Activated naive CD8-positive, alpha-beta T cell treated with anti-CD3 and anti-CD28 coated beads, Interleukin-2, amount 10 ng/mL, durations not matched to agents 7 days and 5 days (primary cell): ENCODE results near the gene DAPK1. TPM values are rescaled to one million over a fixed set of nuclear protein-coding genes. Genes with fewer than 3 reads are reported as not detected.

Experiments
- ATAC-seq: fragments of 150-1000 bp; cut with Tn5 transposase; one replicate; pipeline ENCODE4 v1.10.0; 2021; ENCODE audit warnings: low read depth, moderate library complexity
- POLR2A ChIA-PET: fragments of 350-600 bp; sonication (Branson Sonifier 250); formaldehyde crosslinking; loops from one replicate; lab custom pipeline; 2021; ENCODE audit warnings: antibody characterized with exemption; lab: Charles Lee
- DNase-seq: peaks from one replicate; pipeline ENCODE4 v3.0.0; 2021
- H3K27ac Mint-ChIP-seq: one replicate; pipeline ENCODE4 v1.8.0; 2022; ENCODE audit warnings: mild to moderate bottlenecking, mixed read lengths
- H3K27me3 Mint-ChIP-seq: one replicate; pipeline ENCODE4 v1.8.0; 2022; ENCODE audit warnings: mild to moderate bottlenecking, moderate library complexity, mixed read lengths
- H3K36me3 Mint-ChIP-seq: one replicate; pipeline ENCODE4 v1.8.0; 2021; ENCODE audit warnings: mild to moderate bottlenecking, mixed read lengths
- H3K4me1 Mint-ChIP-seq: one replicate; pipeline ENCODE4 v1.8.0; 2021; ENCODE audit warnings: mixed read lengths
- H3K4me3 Mint-ChIP-seq: one replicate; pipeline ENCODE4 v1.8.0; 2022; ENCODE audit warnings: mild to moderate bottlenecking, moderate library complexity, mixed read lengths
- H3K9me3 Mint-ChIP-seq: one replicate; pipeline ENCODE4 v1.8.0; 2021; ENCODE audit warnings: mixed read lengths
- total RNA-seq, 2 experiments: library from RNA; stranded (reverse); gene quantifications; one replicate each; pipeline ENCODE4 v1.2.3, GENCODE V29; 2021

The DAPK1 gene
- total RNA-seq, 2 experiments from 2014 or later = 1.2 to 1.3 TPM

DNA sequence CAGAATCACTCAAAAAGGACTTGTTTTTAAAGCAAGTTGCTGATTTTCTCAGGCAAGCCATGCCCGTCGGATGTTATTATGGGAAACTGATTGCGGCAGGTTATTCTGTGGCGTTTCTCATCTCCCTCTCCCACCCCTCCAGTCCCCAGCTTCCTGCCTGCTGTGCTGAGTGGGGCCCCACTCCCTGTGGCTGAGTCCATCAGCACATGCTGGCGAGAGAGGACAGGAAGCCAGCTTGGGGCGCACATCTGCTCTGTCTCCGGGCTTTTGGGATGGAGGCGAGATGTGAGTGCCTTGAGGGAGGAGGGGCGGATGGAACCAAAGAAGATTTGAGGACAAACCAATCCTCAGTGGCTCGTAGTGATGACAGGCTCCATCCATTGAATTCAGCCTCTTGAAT lies 108.0 kb downstream of the DAPK1 start:
- peaks cover 15% of the 10 kb centered on the region for H3K27me3 Mint-ChIP-seq
- ATAC-seq (no peak), DNase-seq (no peak)
- H3K27ac Mint-ChIP-seq = no peak overlapping the region
- peaks cover 6% of the 10 kb centered on the region for H3K4me1 Mint-ChIP-seq
- H3K9me3 Mint-ChIP-seq = peaks cover 2% of the 10 kb centered on the region
- no peak overlapping the region for H3K4me3 Mint-ChIP-seq
- POLR2A ChIA-PET = no interaction called here
- H3K36me3 Mint-ChIP-seq = no peaks in the 10 kb centered on the region

DNA sequence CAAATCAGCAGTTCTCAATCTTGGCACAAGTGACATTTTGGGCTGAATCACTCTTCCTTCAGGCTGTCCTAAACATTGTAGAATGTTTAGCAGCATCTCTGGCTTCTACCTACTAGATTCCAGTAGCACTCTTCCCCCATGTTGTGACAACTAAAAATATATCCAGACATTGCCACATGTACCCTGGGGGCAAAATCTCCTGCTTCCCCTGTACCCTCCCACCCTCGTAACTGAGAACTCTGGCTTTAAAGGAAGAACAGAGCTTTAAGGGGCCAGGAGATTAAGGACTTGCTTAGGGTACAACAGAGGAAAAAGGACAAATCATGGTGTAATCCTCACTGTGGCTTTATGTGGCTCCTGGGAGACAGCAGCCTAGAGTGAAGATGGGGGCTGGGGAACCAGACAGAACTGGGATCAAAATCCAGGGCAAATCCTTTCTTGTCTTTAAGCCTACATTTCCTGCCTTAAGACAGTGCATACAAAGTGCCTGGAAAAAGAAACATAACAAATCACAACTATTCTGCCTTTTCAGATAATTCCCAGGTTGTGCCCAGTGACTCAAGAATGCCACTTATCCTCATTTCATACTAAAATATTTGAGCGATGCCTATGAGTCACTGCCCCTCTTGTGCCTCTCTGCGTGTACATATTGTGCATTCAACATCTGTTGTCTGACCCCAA lies 109.3 kb downstream of the DAPK1 start:
- POLR2A ChIA-PET = no interaction called here
- Mint-ChIP-seq H3K9me3 (peaks cover 2% of the 10 kb centered on the region), H3K4me3 (no peak overlapping the region), H3K27ac (no peak overlapping the region), H3K27me3 (peaks cover 15% of the 10 kb centered on the region), H3K36me3 (no peaks in the 10 kb centered on the region), H3K4me1 (peaks cover 6% of the 10 kb centered on the region)
- DNase-seq = no peak
- no peak for ATAC-seq

GRCh38 chr9:87607859-87608258 lies 110.2 kb downstream of the DAPK1 start:
- peaks cover 2% of the 10 kb centered on the region for H3K9me3 Mint-ChIP-seq
- DNase-seq = no peak
- H3K27ac Mint-ChIP-seq = no peak overlapping the region
- POLR2A ChIA-PET = no interaction called here
- peaks cover 15% of the 10 kb centered on the region for H3K27me3 Mint-ChIP-seq
- peaks cover 6% of the 10 kb centered on the region for H3K4me1 Mint-ChIP-seq
- ATAC-seq = no peak
- no peaks in the 10 kb centered on the region for H3K36me3 Mint-ChIP-seq
- H3K4me3 Mint-ChIP-seq = no peak overlapping the region

GRCh38 chr9:87609002-87609401 lies 111.3 kb downstream of the DAPK1 start:
- Mint-ChIP-seq H3K27me3 (peaks cover 15% of the 10 kb centered on the region), H3K9me3 (peaks cover 2% of the 10 kb centered on the region), H3K27ac (no peak overlapping the region), H3K4me3 (no peak overlapping the region), H3K4me1 (peaks cover 6% of the 10 kb centered on the region), H3K36me3 (no peaks in the 10 kb centered on the region)
- ATAC-seq = no peak
- POLR2A ChIA-PET = no interaction called here
- DNase-seq = no peak

GRCh38 chr9:87609486-87609885 lies 111.8 kb downstream of the DAPK1 start:
- Mint-ChIP-seq H3K27ac (no peak overlapping the region), H3K4me3 (no peak overlapping the region), H3K4me1 (peaks cover 6% of the 10 kb centered on the region), H3K36me3 (no peaks in the 10 kb centered on the region), H3K9me3 (peaks cover 2% of the 10 kb centered on the region), H3K27me3 (peaks cover 14% of the 10 kb centered on the region)
- no peak for DNase-seq
- no peak for ATAC-seq
- POLR2A ChIA-PET = no interaction called here

DNA sequence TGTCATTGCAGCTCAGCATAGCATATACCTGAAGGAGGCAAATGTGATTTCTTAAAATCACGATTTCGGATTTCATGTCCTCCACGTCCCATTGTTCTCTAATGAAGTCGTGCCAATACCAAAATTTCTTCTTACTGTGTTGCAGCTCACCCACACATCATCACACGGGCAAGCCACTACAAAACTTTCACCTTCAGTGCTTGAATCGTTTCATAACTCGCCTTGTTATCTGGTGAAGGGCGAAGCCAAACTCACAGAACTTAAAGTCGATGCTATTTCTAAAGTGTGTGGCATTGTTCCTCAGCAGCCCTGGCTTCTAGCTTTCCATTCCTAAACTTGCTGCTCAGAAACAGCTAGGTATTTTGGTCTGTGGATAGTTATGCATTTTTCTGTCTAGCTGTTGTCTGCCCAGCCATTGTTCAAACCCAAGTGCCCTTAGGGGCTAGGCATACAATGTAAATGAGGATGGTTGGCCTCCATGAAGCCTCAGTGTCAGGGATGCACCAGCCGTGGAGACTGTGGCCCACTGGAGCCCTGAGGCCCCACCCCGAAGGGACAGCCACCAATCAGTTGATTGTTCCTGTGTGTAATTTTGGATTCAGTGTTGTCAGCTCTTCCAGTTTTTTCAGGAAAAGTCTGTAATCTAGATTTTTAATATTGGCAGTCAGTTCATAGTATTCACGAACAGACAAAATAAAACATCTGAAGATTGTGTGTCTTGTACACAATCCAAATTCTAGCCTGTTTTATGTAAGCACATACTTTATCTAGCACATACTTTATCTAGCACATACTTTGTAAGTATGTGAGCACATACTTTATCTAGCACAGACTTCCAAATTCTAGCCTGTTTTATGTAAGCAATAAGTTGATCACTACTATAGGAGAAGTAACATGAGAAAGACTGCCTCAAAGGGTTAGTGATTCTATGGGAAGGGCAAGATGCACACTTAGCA lies 112.8 kb downstream of the DAPK1 start:
- H3K36me3 Mint-ChIP-seq = no peaks in the 10 kb centered on the region
- peaks cover 3% of the 10 kb centered on the region for H3K4me1 Mint-ChIP-seq
- no peak overlapping the region for H3K4me3 Mint-ChIP-seq
- ATAC-seq = no peak
- H3K27ac Mint-ChIP-seq = no peak overlapping the region
- peaks cover 2% of the 10 kb centered on the region for H3K9me3 Mint-ChIP-seq
- H3K27me3 Mint-ChIP-seq = peaks cover 10% of the 10 kb centered on the region
- POLR2A ChIA-PET = no interaction called here
- no peak for DNase-seq

- peaks cover 3% of the 10 kb centered on the region for H3K27me3 Mint-ChIP-seq
- no peak overlapping the region for H3K4me3 Mint-ChIP-seq
- peaks cover 2% of the 10 kb centered on the region for H3K9me3 Mint-ChIP-seq
- H3K27ac Mint-ChIP-seq = no peak overlapping the region
- DNase-seq (no peak), ATAC-seq (no peak)
- no peaks in the 10 kb centered on the region for H3K4me1 Mint-ChIP-seq
- no peaks in the 10 kb centered on the region for H3K36me3 Mint-ChIP-seq
- POLR2A ChIA-PET = no interaction called here
Observed at GRCh38 chr9:87611776-87612175, 114.1 kb downstream of the DAPK1 start.

- ATAC-seq (no peak), DNase-seq (no peak)
- POLR2A ChIA-PET = no interaction called here
- Mint-ChIP-seq H3K9me3 (peaks cover 2% of the 10 kb centered on the region), H3K27me3 (peaks cover 3% of the 10 kb centered on the region), H3K36me3 (no peaks in the 10 kb centered on the region), H3K4me1 (no peaks in the 10 kb centered on the region), H3K4me3 (no peak overlapping the region), H3K27ac (no peak overlapping the region)
Observed at GRCh38 chr9:87612536-87612935, 114.9 kb downstream of the DAPK1 start.

DNA sequence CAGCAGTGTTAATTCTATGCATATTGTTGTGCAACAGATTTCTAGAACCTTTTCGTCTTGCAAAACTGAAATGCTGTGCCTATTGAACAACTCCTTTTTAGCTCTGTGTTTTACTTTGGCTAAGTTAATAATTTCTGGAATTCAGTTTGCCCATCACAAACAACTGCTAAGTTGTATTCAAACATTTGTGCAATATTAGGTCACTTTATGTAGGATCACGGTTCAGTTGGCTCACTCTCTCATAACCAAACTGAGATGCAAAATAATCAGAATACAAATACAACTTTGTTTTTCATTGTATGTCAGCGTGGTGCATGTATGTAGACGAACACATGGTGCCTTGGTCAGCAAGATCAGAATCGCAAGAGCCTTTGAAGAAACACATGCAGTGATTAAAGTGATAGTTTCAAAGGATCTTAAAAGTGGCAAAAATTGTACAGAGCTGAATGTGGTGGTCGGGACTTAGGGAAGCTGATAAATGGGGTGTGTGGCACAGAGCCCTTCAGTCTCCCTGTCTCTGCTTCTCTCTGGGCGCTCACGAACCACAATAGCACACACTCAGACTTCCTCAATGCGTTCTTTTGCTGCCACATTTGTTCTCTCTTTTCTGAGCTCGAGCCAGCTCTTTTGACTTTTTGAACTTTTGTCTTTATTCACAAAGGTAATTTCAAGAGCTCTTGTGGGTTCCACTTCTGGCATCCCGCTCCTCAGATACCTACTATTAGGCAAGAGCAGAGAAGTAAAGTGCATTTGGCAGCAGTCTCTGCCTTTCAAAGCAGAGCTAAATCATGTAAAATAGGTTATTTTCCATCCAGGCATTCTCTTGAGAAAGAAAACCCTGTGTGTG lies 115.8 kb downstream of the DAPK1 start:
- H3K36me3 Mint-ChIP-seq = no peaks in the 10 kb centered on the region
- ATAC-seq = no peak
- no peak overlapping the region for H3K27ac Mint-ChIP-seq
- peaks cover 3% of the 10 kb centered on the region for H3K27me3 Mint-ChIP-seq
- DNase-seq = no peak
- H3K4me1 Mint-ChIP-seq = no peaks in the 10 kb centered on the region
- POLR2A ChIA-PET = no interaction called here
- H3K4me3 Mint-ChIP-seq = no peak overlapping the region
- H3K9me3 Mint-ChIP-seq = no peaks in the 10 kb centered on the region

- Mint-ChIP-seq H3K27ac (no peak overlapping the region), H3K9me3 (peaks cover 2% of the 10 kb centered on the region), H3K4me1 (no peaks in the 10 kb centered on the region), H3K27me3 (peaks cover 3% of the 10 kb centered on the region), H3K36me3 (no peaks in the 10 kb centered on the region), H3K4me3 (no peak overlapping the region)
- POLR2A ChIA-PET = no interaction called here
- ATAC-seq (no peak), DNase-seq (no peak)
Observed at GRCh38 chr9:87614397-87614796, 116.7 kb downstream of the DAPK1 start.

GRCh38 chr9:87615136-87615535 lies 117.5 kb downstream of the DAPK1 start:
- Mint-ChIP-seq H3K4me3 (no peak overlapping the region), H3K27ac (no peak overlapping the region), H3K9me3 (peaks cover 2% of the 10 kb centered on the region), H3K36me3 (no peaks in the 10 kb centered on the region), H3K4me1 (no peaks in the 10 kb centered on the region), H3K27me3 (peaks cover 3% of the 10 kb centered on the region)
- DNase-seq = no peak
- no peak for ATAC-seq
- POLR2A ChIA-PET = no interaction called here

DNA sequence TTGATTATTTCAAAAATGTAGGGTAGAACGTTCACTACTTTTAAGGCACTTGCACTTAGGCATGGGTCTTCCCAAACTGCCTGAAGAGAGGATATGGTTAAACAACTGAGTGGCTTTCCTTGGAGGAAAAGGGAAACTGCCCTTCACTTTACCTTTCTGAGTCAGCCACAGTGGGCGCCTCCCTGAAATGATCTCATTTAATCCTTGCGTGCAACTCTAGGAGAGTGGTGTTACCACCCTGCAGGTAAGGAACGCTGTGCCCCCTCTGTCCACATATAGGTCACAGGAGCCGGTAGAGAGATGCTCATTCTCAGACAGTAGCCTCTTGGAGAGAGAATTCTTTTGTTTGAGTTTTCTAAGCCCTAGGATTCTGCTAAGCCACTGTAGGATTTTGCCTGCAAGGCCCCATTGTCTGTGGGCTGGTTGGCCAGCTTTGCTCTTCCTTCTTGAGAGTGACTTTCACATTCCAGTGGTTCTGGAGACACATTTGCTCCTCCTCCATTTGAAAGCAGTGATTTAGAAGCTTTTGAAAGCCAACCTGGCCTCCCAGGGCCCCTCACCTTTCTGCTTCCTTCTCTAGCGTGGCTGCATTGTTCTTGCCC lies 118.0 kb downstream of the DAPK1 start:
- ATAC-seq (no peak), DNase-seq (no peak)
- Mint-ChIP-seq H3K4me1 (no peaks in the 10 kb centered on the region), H3K4me3 (no peak overlapping the region), H3K9me3 (peaks cover 2% of the 10 kb centered on the region), H3K36me3 (no peaks in the 10 kb centered on the region), H3K27me3 (peaks cover 3% of the 10 kb centered on the region), H3K27ac (no peak overlapping the region)
- POLR2A ChIA-PET = no interaction called here

DNA sequence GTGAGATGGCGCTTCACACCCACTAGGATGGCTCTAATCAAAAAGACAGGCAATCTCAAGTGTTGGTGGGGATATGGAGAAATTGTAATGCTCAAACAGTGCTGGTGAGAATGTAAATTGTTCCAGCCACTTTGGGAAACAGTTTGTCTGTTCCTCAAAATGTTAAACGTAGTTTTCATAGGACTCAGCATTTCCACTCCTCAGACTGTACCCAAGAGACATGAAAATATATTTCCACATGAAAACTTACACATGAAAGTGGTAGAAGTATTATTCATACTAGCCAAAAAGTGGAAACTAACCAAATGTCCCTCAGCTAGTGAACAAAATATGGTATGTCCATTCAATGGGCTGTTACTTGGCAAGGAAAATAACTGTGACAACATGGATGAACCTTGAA lies 120.6 kb downstream of the DAPK1 start:
- no peaks in the 10 kb centered on the region for H3K4me1 Mint-ChIP-seq
- DNase-seq = no peak
- H3K36me3 Mint-ChIP-seq = no peaks in the 10 kb centered on the region
- H3K27ac Mint-ChIP-seq = no peak overlapping the region
- POLR2A ChIA-PET = no interaction called here
- H3K27me3 Mint-ChIP-seq = peaks cover 3% of the 10 kb centered on the region
- peaks cover 2% of the 10 kb centered on the region for H3K9me3 Mint-ChIP-seq
- no peak overlapping the region for H3K4me3 Mint-ChIP-seq
- ATAC-seq = no peak
